HS-27A (cell line): Measurements from ENCODE around the gene DNAH3.
"Not testable (repeated sequence)": the region's sequence is repeated elsewhere in the genome, so short reads cannot be mapped to it uniquely, and the experiment has no call there.

Experiments used
- DNase-seq: peaks from one replicate; pipeline ENCODE4 v3.0.0-alpha.2; 2012; ENCODE audit warnings: low read depth, missing footprints

Gene DNAH3

DNA sequence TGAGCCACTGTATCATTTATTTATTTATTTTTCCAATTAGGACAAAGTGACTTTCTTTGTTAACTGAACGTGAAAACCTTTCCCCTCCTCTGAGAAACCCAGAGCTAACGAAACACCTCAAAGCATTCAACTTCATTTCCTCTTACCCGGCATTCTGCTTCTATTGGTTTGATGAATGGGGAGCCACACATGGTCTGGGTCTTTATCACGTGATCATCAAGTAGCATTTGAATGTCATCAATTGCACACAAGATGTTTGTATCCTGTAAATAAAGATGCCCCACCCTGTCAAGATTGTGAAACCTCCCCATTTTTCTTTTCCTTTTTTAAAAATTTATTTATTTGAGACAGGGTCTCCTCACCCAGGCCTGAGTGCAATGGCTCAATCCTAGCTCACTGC, 80.1 kb downstream of the DNAH3 start:
- DNase-seq, result no peak

DNA sequence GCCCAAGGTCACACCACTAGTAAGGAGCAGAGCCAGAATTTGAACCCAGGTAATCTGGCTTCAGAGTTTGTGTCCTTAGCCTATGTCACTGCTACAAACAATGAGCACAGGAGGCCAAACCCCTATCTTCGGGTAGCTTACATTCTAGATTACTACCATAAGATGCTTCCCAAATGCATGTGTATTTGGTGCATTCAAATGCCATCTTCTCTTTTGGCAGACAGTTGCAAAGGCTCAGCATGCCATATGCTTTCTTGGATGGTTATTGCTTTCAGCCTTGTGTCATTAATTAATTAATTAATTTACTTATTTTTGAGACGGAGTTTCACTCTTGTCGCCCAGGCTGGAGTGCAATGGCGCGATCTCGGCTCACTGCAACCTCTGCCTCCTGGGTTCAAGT, 80.7 kb downstream of the DNAH3 start:
- no peak for DNase-seq

DNA sequence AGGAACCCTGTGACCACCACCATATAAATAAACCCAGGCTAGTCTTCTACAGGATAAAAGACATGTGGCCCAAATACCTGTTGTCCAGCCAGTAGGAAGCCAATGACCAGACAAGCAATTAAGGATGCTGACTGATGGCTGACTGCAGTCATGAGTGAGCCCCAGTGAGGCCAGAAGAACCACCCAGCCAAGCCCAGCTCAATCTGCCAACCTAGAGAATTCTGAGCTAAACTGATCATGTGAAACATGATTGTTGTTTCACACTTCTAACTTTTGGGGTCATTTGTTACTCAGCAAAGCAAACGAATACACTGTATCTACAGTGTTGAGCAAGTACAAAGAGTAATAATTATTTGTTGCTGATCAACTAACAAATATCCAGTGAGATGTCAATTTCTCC, 86.4 kb downstream of the DNAH3 start:
- DNase-seq, result no peak

DNA sequence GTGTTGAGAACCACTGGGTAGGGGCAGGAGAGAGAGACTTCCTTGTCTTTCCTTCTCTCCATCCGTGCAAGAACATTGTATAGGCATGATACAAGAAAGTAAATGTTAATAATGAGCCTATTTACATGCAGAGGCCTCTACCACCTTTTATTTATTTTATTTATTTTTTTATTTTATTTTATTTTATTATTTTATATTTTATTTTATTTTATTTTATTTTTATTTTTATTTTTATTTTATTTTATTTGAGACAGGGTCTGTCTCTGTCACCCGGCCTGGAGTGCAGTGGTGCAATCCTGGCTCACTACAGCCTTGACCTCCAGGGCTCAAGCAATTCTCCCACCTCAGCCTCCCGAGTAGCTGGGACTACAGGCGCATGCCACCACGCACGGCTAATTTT, 87.3 kb downstream of the DNAH3 start:
- DNase-seq, result not testable (repeated sequence)

DNA sequence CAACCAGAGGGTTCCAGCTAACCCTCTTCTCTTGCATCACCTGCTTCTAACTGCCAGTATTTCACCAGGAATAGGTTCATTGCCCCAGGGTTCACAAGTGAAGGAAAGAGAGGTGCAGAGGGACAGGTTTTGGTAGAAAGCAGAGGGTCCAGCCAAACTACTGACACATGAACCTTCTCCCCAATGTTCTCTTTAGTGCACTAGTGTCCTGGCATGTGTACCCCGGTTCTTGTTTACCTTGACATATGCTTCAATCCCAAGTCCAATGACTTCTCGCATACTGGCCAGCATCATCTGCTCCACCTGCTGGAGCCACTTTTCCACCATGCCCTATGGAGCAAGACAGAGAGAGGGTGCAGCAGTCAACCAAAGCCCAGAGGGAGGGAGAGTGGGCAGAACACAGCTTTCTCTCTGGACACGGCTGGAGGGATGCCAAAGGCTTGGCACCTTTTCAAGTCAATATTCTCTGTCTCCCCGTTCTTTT, 90.6 kb downstream of the DNAH3 start:
- DNase-seq, result no peak

DNA sequence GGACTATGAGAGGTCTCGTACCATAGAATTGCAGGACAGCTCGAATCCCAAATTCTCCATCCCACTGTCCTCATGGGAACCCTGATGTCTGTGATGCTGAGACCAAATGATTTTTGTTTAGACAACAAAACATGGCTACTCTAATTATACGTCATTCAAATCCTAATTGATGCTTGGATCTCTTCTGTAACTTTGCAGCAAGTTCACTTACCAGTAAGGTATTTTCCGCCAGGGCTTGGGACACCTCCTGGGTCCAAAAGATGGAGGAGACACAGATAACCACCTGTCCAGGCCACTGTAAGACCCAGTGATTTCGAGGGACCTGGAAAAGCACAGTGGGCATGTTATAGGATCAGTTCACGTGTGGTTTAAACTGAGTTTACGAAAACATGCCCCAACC, 92.8 kb downstream of the DNAH3 start:
- no peak for DNase-seq

DNA sequence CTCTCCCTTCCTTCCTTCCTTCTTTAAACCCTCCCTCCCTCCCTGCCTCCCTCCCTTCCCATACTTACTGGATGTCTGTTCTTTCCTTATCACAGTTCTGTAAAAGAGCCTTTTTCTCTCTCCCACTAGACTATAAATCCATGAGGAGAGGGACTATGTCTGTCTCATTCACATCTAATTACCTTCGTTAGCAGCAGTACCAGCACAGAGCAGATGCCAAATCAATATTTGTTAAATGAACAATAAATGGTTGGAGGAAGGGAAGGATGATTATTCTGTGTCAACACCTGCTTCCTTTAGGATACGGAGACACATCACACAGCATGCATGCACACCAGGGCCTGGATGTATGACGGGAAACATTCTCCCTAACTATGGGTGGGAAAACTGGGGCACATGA, 94.2 kb downstream of the DNAH3 start:
- no peak for DNase-seq

DNA sequence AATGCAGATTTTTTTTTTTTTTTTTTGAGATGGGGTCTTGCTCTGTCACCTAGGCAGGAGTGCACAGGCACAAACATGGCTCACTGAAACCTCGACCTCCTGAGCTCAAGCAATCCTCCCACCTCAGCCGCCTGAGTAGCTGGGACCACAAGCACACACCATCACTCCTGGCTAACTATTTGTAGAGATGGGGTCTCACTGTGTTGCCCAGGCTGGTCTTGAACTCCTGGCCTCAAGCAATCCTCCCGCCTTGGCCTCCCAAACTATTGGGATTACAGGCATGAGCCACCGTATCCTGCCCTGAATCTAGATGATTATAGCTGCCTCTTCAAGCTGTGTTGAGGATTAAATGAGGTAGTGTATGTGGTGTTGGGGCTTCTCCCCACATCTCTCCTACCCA, 94.9 kb downstream of the DNAH3 start:
- not testable (repeated sequence) for DNase-seq

DNA sequence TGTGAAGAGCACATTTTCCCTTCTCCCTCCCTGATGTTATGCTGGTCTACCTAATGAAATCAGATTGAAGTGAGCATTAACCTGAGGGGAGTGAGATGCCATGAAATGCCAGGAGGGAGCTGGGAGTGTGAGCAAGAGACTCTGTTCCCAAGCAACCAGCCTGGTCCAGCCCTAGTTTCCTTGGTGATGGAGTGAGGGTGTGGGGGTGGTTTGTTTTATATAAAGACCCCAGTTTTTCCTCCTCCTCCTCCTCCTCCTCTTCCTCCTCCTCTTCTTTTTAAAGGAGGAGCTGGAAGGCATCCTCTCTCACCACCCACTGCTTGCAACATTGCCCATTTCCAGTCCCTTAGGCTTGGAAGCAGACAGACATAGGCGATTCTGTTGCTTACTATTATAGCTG, 97.1 kb downstream of the DNAH3 start:
- no peak for DNase-seq

DNA sequence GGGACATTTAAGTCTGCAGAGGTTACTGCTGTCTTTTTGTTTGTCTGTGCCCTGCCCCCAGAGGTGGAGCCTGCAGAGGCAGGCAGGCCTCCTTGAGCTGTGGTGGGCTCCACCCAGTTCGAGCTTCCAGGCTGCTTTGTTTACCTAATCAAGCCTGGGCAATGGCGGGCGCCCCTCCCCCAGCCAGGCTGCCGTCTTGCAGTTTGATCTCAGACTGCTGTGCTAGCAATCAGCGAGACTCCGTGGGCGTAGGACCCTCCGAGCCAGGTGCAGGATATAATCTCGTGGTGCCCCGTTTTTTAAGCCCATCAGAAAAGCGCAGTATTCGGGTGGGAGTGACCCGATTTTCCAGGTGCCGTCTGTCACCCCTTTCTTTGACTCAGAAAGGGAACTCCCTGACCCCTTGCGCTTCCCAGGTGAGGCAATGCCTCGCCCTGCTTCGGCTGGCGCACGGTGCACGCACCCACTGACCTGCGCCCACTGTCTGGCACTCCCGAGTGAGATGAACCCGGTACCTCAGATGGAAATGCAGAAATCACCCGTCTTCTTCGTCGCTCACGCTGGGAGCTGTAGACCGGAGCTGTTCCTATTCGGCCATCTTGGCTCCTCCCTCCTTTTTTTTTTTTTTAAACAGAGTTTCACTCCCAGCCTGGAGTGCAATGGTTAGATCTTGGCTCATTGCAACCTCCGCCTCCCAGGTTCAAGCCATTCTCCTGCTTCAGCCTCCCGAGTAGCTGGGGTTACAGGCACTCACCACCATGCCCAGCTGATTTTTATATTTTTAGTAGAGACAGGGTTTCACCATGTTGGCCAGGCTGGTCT, 102.3 kb downstream of the DNAH3 start:
- DNase-seq, result not testable (repeated sequence)

DNA sequence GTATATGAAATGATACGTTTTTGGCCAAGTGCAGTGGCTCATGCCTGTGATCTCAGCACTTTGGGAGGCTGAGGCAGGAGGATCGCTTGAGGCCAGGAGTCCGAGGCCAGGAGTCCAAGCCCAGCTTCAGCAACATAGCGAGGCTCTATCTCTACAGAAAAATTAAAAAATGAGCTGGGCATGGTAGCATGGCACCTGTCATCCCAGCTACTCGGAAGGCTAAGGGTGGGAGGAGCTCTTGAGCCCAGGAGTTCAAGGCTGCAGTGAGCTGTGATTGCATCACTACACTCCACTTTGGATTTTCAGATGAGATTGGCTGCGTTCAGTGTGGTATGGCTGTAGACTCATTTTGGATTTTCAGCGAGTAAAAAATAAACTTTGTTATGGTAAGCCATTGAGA, 112.4 kb downstream of the DNAH3 start:
- no peak for DNase-seq

DNA sequence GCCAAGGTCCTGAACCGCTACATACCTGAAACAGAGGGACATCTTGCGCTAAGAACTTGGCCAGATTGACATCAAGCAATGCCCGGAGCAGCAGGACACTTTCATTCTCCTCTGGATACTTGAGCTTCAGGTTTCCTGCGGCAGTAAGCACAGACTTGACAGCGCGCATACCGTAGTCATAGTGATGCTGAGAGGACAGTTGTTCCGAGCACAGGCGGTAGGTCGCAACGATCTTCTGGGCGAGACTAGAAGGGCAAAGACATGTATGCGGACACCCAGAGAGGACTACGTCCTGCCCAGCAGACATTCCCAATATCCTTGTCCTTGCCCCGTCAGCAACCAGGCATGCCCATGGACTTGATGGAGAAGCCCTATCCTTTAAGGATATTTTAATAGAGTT, 112.9 kb downstream of the DNAH3 start:
- DNase-seq, result no peak

DNA sequence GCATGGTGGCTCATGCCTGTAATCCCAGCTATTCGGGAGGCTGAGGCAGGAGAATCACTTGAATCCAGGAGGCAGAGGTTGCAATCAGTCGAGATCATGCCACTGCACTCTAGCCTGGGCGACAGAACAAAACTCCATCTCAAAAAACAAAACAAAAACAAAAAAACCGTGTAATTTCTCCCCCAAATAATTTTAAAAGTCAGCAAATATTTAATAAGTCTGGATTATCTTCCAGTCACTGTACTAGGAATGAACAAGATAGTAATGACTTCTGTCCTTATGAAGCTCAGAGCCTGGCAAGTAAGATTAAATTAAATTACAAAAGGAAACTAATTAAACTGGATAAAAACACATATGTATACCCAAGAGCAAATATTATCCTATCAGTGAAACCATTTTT, 113.5 kb downstream of the DNAH3 start:
- no peak for DNase-seq

DNA sequence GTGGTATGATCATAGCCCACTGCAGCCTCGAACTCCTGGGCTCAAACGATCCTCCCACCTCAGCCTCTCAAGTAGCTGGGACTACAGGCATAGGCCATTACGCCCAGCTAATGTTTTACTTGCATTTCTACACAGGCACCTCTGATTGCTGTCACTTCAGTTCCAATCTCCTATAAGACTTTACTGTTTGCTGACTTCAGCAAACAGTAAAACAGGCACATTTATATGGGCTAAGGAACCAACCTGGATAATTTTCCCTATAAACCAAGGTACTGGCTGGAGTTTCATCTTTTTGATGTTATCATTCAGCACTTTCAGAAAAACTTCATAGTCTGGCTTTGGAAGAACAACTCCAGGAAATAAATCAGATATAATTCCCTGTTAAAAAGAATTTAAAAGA, 114.2 kb downstream of the DNAH3 start:
- no peak for DNase-seq

DNA sequence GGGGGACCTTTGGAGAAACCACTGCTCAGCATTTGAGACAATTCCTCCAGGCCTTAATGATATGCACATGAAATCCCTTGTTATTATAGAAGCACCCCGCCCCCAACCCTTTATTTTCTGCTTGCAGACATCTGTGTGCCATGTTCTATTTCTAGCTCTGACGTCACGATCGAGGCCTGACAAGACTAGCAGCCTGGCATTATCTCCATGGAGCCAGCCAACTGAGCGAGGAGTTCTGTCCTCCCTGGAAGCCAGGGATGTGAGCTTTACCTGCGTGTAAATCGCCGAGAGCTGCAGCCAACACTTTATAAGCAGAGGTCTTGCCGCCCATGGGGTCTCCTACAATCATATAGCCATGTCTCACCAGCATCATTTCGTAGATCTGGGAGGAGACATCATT, 116.9 kb downstream of the DNAH3 start:
- DNase-seq, result no peak

DNA sequence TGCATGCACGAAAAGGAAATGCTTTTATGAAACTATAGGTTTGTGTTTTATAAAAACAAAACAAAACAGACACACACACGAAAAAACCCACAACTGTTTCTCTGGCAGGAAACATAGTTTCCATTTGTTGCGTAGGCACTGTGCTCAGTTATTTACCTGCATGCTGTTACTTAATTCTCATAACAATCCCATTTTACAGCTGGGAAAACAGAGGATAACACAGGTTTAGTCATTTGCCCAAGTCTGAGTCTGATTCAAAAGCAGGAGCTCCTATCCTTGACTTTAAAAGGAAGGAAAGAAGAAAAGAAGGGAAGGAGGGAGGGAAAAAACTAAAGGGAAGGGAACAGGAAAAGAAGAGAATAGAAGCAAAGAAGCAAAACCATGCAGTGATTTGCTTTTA, 117.4 kb downstream of the DNAH3 start:
- no peak for DNase-seq

DNA sequence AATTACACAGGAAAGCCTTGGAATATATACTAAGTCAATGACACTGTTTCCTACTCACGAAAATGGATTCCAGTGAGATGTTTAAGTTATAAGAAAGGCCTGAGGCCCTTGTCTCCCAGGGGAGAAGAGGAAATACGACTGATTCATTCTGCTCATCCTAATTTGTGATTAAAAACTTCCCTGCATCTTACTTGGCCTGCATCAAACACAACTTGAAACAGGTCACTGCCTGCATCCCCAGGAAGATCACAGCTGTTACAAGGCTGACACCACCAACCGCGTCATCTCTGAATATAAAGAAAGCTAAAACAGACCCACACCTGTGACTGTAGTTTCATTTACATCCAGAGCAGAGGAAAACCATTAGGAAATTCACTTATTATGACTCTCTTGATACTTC, 121.9 kb downstream of the DNAH3 start:
- DNase-seq, result no peak

DNA sequence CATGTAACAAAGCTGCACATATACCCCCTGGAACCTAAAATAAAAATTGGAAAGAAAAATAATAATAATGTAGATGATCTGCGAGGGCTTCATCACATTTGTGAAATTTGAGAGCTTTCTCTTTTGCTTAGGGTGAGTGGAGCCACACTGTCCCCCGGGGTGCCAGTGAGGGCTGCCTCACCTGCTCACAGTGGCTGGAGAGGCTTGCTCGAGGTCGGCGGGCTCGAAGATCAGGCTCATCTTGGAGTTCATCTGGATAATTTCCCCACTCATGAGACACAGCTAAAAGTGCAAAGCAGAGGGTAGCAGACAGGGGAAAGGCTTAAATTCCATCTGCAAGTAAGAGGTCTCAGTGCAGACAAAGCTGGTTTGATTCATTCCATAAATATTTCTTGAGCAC, 123.8 kb downstream of the DNAH3 start:
- no peak for DNase-seq

DNA sequence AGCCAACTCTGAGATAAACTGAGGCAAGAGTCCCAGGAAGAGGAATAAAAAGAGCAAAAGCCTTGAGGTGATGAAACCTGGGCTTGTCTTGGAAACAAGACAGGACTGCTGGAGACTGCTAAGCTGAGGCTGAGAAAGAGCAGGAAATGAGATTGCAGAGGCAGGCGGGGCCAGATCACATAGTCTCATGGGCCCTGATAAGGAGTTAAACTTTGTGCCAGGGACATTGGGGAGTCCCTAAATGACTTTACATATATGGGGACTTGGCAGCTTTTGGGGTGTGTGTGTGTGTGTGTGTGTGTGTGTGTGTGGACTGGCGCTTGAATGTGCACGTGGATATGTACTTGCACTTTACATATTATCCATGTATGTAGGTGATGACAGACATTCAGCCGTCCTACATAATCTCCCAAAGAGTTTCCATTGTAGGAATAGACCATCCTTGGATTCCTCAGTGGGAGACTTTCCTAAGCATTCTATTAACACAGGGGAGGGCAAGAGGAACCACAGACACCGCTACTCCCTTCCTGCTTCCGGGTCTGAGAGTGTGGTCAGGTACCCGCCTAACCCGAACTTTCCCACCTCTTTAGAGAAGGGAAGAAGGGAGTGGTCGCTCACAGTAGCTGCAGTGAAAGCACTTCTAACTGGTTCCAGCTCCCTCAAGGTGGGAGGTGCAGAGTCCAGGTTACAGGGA, 127.0 kb downstream of the DNAH3 start:
- no peak for DNase-seq

DNA sequence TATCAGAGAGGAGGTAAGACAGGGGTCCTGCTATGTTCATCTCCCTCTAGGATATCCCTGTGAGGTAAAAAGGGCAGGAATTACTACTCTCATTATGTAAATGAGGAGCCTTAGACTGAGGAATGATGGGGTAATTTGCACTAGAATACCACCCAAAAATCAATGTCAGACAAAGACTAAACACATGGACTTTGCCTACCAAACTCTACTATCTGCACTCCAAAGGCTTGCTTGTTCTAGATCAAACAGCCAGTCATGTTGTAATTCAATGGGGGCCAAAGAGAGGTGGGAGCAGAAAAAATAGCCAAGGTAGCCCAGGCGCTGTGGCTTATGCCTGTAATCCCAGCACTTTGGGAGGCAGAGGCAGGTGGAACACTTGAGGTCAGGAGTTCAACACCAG, 129.3 kb downstream of the DNAH3 start:
- DNase-seq, result no peak

DNA sequence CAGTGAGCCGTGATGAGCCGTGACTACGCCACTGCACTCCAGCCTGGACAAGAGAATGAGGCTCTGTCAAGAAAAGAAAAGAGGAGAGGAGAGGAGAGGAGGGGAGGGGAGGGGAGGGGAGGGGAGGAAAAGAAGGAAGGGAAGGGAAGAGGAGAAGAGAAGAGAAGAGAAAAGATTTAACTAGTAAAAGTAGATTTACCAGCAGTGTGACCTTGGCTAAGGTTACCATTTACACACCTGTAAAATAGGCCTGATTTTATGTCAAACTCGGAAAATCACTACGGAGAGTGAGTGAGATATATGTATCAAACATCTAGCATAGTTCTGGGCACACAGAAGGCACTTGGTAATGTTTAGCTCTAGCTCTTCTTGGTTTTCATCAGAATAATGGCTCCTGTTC, 140.8 kb downstream of the DNAH3 start:
- DNase-seq, result no peak

DNA sequence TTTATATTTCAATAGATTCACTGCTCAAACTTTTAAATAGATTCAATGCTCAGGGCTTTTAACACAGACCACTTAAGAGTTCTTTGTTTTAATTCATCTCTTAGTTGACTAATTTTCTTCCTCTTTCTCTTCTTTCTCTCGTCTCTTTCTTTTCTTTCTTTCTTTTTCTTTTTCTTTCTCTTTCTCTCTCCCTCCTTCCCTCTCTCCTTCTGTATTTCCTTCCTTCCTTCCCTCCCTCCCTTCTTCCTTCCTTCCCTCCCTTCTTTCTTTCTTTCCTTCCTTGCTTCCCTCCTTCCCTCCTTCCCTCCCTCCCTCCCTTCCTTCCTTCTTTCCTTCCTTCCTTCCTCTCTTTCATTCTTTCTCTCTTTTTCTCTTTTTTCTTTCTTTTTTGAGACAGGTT, 145.6 kb downstream of the DNAH3 start:
- no peak for DNase-seq

DNA sequence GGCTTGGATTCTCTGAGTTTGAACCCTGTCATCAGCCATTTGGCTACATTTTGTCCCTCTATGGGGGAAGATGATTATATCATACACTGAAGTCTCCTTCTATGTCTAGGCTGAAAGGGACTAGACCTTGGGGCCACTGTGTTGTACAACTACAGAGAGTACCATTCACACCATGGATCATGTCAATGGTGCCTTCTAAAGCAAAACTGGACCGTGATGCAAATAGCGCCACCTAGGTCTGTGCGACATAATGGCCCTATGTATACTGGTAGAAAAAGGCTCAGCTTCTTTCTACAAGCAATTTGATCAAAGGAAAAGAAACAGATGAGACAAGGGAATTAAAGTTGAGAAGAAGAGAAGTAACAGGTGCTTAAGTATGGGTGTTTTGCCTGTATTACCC, 149.4 kb downstream of the DNAH3 start:
- no peak for DNase-seq

DNA sequence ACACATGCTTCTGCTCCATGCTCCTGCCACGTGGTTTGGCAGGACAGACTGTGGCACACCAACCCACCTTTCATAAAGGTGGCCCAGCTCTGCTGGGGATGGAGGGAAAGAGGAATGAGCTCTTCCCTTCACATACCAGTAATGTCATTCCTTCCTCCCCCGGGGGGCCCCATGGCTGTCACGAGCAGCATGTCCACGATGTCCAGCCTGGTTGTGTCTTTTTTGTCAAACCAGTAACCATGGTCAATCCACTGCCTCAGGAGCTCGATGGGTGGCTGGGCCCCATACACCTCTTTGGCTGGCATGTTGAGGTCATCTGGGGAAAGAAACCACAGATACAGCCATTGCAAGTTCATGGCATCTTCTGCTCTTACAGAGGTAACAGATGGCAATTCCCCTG, 153.5 kb downstream of the DNAH3 start:
- no peak for DNase-seq
